Measurements from ENCODE around the gene FAM118B.

Gene FAM118B

DNA sequence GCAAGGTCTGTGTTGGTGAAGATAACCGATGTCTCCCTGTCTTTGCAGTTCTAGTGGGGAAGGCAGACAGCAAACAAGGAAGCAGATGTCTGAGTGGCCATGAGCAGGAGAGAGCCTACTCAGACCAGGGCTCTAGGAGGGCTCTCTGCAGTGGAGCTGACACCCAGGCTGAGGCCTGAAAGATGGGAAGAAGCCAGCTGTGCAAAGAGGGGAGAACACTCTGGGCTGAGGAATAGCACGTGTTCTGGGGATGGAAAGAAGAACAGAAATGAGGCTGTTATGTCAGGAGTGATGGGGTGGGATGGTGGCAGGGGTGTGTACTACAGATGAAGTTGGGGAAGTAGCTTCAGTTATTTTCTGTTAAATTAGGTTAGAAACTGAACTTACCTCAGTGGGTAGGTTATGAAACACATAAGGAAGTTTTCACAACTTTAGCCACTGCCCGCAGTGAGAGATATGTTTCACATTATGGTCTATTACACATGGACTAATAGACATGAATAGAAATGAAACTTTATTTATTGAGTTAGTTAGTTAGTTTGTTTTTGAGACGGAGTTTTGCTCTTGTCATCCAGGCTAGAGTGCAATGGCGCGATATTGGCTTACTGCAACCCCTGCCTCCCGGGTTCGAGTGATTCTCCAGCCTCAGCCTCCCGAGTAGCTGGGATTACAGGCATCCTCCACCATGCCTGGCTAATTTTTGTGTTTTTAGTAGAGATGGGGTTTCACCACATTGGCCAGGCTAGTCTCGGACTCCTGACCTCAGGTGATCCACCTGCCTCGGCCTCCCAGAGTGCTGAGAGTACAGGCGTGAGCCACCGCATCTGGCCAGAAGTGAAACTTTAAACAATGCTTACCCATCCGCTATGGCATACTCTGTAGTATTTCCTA is 100.1 kb downstream of the FAM118B start:
- no peak for DNase-seq (ENCODE audit: low spot score)
